HG02885 (cell line): ENCODE measurements around the gene CPLX3.

Experiments used
- ATAC-seq: cut with Tn5 transposase; IDR thresholded peaks from one replicate; pipeline ENCODE4 v1.9.1; 2021; ENCODE audit warnings: mild to moderate bottlenecking; ENCODE audit not compliant: unreplicated experiment, poor library complexity

CPLX3 gene

DNA sequence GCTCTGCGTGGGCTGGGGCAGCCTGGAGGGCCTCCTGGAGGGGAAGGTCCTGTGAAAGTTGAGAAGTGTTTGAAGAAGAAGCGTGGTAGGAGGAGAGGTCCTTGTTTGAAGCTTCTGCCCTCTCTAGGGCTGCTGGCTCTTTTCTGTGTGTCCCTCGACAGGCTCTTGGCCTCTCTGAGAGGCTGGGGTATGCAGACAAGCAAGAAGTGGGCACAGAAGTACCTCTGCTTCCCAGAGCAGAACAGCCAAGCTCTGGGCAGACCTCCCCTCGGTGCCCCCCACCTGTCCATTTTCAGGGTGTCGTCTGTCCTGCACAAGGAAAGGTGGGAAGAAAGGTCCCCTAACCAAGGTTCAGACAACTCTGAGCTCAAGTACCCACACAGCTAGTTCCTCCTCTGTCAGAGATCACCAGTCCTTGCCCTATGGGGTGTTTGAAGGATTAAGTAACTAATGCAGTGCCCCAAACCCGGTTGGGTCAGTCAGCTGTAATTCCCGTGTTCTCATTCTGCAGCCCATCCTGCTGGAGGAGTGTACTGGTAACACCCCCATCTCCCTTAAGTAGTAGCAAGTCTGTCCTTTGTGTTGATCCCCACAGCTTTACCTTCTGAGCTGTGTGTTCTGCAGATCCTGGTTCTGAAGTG lies 38.3 kb upstream of the CPLX3 start:
- ATAC-seq: no peak

DNA sequence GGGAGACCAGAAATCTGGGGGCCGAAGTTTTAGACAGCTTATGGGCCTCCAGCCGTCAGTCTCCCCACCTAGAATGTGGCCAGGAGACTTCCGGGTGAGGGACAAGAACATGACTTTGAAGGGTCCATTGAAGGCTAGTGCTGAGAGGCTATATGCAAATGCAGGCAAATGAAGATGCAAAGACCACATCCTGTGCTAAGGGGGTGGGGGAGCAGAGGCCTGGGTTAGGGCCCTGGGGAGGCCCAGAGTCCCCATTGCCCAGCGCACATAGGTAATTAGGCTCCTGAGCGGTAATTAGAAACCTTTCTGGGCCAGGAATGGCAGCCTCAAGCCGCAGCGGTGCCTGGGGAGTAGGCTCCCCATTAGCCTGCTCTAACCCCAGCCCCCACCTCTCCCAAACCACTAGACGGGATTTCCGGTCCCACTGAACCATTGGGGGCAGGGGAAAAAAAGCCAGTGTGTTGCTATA lies 37.7 kb upstream of the CPLX3 start:
- peak; percentile 34 for ATAC-seq

DNA sequence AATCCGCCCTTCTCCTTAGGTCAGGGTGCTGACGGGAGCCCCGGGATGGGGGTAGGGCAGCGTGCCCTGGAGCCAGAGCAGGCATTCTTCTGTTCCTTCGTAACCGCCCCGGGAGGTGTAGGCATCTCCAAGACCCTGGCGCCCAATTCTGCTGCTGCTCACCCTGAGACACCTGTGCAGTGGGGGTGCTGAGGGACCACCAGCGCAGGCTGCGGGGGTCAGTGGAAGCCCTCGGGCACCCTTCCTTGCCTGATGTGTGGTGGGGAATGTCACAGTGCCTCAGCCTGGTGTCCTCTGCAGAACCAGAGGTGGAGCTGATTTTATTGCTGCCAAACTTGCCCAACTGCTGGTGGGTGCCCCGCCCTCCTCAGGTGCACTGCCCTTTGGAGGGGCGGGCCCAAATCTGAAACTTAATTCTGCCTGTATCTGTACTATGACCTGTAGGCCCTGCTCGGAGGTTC lies 37.2 kb upstream of the CPLX3 start:
- ATAC-seq: no peak

DNA sequence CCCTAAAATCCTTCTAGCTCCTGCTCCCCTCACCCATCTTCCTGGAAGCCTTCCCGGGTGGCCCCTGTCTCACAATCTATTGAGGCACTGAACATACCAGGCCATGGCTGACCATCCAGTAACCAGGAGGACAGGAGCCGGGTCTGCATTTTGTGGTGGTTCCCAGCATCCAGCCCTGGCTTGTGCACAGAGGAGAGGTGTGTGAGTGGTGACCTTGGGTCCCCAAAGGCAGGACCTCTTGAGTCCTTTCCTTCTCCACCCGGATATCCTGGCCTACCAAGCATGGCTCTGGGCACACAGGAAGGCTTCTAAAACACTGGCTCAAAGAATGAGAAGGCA lies 36.7 kb upstream of the CPLX3 start:
- no peak for ATAC-seq

DNA sequence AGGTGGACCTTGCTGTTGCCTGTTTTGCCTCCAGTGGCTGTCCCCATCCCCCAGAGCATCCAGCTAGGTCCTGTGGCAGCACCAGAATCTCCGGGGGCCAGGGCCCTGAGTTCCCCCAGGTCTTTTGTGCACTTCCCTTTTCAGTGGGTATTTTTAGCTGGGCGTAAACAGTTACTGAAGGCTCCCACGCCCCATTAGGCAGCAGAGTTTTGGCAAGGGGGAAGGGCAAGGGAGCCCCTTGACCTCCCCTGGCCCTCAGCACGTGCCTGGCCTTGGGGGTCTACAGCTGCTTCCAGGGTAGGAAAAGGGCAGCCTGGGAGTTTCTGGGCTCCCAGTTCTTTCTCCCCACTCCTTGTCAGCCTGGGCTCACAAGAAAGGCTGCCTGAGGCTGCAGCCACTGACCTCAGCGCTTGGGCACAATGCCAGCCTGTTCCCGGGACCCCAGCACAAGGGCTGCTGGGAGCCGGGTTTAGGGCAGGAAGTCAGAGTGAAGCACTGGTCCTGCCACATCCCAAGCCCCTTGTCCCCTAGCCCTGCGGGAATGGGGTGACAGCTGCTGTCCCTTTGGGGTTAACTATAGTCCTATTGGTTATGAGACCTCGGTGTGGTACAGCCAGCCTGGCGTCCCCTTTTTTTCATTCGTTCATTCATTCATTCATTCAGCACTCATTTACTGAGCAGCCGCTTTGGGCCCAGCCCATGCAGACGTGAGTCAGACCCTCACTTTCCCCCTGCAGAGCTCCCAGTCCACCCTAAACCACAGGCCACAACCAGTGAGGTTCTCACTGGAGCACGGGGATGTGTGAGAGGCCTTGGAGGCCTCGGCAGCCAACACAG lies 36.1 kb upstream of the CPLX3 start:
- peak; percentile 14 for ATAC-seq

DNA sequence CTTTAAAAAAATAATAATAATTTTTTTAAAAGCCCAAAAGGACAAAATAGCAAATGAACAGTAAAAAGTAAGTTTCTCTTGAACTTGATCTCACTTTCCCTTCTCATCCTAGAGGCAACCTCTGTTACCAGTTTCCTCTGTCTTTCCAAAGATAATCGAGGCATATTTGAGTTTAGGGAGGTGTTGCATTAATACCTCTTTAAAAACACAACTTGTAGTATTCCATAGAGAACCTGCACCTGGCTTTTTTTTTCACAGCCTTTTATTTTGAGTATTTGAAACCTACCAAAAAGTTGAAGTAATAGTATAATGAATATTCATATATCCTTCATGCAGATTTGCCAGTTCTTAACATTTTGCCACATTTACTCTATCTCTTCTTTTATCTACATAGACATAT lies 35.4 kb upstream of the CPLX3 start:
- no peak for ATAC-seq

DNA sequence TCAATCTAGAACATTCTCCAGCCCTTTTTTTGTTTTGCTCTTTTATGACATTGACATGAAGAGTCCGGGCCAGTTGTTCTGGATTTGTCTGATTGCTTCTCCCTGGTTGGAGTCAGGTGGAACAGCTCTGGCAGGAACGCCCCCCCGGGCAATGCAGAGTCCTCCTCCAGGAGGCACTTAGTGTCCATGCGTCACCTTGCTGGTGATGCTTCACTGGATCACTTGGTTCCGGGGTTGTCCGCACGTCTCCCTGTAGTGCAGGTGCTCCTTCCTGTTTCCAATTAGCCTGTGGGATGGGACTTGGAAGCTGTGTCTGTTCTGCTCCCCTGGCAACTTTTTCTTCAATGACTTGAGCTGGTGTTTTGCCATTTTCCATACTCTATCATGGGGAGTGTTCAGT lies 34.8 kb upstream of the CPLX3 start:
- no peak for ATAC-seq

DNA sequence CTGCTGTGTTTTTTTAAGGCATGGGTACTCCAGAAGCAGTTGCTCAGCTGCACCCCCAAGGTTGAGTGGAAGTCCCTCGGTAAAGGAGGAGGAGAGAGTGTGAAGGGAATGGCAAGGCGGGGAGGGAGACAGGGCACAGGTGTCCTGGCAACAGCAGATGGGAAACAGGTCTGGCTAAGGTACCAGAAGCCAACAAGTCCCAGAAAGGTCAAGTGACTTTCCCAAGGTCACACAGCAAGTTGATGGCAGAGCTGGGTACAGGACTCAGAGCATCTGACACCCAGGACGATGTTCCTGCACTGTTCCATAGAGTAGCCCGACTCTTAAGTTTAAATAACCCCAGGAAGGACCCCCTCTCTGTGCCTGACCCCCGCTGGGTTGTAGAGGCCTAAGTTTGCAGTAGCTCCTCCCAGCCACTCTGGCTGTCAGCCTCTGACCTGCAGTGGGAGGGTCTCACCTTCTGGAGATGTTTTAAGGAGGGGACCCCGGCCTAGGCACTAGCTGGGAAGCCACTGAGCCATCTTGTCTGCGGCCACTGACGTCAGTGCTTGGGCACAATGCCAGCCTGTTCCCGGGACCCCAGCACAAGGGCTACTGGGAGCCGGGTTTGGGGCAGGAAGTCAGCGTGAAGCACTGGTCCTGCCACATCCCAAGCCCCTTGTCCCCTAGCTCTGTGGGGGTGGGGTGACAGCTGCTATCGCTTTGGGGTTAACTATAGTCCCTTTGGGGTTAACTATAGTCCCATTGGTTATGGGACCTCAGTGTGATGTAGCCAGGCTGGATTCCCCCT lies 34.0 kb upstream of the CPLX3 start:
- ATAC-seq: no peak

DNA sequence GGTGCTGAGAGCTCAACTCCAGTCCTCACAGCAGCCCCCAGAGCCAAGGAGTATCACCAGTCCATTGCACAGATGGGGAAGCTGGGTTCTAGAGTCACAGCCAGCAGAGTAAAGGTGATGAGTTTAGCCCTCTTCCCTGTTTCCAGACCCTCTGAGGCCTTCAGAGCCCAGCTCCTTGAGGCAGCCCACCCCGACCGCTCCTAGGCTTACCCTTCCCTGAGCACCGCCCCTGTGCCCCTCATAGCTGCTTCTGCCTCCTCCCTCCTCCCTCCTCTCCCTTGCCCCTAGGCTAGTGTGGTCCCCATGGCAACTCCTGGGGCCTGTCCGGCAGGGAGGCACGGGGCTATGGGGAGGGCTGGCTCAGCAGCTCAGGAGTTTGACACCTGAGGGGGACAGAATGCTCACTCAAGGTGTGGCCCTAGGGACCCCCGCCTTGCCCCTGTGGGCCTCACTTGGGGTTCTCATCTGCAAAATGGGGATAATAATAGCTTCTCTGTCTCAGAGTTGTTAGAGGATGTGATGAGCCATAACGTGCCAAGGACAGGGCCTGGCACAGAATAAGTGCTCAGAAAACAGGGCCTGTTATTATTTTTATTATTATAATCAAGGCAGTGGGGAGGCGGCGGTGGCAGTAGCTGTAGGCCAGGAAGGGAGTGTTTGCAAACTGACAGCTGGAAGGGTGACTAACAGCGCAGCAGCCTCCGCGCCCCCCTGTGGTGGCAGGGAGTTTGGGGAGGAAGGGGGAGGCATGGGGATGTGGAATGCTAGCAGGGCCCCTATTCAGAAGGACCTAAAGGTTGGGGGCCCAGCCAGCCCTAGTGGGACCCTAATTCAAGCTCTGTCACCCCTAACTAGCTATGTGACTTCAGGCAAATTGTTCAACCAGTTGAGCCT lies 33.0 kb upstream of the CPLX3 start:
- no peak for ATAC-seq

DNA sequence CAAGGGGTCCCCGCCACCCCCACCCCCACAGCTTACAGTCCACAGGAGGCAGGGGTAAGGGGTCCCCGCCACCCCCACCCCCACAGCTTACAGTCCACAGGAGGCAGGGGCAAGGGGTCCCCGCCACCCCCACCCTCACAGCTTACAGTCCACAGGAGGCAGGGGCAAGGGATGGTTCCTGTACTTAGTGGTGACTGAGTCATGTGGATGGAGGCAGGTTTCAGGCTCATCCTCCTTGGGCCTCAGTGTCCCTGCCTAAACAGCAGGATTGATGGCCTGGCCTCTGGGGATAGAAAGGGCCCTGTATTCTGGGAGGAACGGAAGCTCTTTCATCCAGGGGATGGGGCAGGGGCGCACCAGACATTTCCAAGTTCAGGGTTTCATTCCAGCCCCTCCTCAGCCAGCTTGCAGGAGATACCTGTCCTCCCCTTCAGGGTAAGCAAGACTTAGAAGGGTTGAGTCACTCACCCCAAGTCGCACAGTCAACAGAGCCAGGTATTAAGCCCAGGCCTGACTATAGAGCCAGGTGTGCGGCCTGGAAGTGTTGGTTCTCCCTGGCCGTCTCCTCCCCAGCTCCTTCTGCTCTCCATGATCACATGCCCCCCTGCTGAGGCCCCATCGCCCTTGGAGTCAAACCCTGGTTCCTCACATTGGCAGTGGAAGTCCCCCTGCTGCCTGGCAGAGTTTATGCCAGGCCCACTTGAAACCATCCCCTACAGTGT lies 32.0 kb upstream of the CPLX3 start:
- no peak for ATAC-seq

DNA sequence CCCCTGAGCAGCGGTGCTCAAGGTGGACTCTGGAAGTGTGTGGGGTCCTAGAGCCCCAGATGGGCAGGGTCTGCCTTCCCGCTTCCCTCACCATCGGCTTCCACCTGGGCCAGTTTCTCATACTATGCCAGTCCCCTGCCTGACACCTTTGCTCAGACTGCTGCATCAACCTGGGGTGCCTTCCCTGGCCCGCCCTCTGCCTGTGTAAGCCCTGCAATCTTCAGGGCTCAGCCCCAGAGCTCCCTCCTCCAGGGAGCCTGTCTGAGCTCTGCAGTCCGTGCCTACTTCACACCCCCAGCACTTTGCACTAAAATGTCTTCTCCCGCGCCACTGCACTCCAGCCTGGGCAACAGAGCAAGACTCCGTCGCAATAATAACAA lies 31.5 kb upstream of the CPLX3 start:
- ATAC-seq: no peak

DNA sequence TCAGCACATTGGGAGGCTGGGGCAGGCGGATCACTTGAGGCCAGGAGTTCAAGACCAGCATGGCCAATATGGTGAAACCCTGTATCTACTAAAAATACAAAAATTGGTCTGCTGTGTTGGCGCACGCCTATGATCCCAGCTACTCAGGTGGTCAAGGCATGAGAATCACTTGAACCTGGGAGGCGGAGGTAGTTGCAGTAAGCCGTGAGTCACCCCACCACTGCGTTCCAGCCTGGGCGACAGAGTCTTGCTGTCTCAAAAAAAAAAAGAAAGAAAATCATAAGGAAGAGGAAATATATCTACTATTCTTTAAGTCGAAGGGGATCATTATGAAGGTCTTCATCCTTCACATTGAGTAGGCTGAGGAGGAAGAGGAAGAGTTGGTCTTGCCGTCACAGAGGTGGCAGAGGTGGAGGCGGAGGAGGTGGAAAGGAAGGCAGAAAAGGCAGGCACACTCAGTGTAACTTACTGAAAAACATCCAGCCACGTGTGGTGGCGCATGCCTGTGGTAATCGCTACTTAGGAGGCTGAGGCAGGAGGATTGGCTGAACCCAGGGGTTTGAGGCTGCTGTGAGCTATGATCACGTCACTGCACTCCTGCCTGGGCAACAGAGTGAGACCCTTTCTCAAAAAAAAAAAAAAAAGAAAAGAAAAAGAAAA lies 30.3 kb upstream of the CPLX3 start:
- no peak for ATAC-seq

DNA sequence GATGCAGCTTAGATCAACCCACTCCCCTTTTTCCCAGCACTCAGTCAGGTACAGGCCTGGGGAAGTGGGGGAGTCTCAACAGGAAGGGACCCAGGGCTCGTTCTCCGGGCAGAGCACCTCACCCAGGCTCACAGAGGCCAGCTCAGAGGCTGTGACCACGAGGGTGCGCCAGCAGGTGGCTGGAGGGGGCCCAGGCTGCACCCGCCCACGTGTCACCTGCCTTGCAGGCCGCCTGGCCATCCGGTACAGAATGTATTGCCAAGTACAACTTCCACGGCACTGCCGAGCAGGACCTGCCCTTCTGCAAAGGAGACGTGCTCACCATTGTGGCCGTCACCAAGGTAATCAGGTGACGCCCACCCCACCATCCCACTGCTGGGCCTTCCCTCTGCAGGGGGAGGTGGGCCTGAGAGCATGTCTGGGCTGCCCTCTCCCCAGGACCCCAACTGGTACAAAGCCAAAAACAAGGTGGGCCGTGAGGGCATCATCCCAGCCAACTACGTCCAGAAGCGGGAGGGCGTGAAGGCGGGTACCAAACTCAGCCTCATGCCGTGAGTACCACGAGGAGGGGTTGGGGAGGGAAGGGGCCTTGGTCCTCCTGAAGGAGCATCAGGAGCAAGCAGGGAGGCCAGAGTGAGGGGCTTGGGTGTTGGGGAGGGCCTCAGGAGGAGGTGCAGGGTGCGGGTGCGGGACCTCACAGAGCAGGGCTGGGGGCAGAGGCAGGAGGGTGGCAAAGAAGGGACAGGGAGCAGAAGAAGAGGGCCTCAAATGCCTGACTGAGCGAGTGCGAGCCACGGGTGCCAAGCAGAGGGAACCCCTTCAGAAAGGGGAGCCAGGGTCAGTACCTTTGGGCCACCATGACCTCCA lies 27.8 kb upstream of the CPLX3 start:
- ATAC-seq: no peak

DNA sequence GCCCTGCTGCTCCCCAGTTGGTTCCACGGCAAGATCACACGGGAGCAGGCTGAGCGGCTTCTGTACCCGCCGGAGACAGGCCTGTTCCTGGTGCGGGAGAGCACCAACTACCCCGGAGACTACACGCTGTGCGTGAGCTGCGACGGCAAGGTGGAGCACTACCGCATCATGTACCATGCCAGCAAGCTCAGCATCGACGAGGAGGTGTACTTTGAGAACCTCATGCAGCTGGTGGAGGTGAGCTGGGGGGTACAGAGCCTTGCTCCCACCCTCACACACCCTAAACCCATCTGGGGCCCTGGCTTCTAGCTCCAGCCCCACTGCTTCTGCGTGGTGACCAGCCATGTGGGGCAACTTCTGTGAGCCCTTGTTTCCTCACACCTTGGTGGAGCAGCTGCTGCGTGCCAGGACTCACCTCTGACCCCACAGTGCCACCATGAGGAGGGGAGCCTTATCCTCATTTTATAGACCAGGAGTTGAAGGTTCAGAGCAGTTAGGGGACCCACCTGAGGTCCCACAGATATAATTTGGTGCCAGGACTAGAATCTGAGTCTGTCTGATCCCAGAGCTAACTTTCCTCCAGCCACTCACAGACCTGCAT lies 27.1 kb upstream of the CPLX3 start:
- ATAC-seq: peak; percentile 5

DNA sequence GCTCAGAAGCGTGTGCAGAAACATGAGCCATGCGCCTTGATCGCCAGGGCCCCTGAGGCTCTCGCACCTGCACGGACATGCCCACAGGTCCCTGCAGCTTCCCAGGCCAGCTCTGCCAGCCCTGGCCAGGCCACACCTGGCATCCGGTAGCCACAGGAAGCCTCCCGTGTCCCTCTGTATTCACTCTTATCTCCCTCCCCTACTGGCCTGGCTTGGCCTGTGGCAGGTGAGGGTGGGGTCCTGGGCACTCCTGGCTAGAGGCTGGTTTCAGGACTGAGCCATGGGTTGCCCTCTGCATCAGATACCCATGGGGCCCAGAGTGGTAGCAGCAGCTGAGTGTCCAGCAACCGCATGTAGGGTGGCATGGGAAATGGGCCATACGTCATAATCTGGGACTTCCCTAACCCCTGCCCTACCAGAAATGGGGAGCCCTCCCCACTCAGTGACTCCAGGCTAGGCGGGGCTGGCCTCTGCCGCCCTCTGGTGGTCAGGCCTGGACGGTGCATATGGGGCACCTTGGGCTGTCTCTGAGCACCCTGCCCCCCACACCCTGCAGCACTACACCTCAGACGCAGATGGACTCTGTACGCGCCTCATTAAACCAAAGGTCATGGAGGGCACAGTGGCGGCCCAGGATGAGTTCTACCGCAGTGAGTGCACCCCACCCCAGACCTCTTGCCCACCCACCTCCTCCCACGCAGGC lies 26.4 kb upstream of the CPLX3 start:
- peak; percentile 79 for ATAC-seq

DNA sequence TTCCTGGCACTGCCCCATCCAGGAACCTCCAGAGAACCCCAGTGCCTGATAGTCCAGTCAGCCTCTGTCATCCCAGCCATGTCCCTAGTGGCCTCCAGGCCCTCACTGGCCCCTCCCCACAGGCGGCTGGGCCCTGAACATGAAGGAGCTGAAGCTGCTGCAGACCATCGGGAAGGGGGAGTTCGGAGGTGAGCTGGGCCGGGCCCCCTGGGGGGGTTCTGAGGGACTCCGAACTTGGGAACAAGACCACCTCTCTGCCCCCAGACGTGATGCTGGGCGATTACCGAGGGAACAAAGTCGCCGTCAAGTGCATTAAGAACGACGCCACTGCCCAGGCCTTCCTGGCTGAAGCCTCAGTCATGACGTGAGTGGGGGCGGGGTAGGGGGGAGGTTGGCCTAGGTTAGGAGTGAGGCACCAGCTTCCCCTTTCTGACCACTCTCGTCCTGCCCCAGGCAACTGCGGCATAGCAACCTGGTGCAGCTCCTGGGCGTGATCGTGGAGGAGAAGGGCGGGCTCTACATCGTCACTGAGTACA lies 25.8 kb upstream of the CPLX3 start:
- ATAC-seq: no peak
